Measurements from ENCODE around the gene PSTPIP1. TPM values are rescaled to one million over a fixed set of nuclear protein-coding genes. Genes with fewer than 3 reads are reported as not detected.

PSTPIP1 gene
- total RNA-seq, 1 experiment from 2014 or later: 1.2 TPM

GRCh38 chr15:77038312-77039216 lies 43.6 kb downstream of the PSTPIP1 start:
- Mint-ChIP-seq H3K36me3 (ENCODE audit: insufficient read depth, unreplicated experiment) (peaks cover 11% of the 10 kb centered on the region), H3K9me3 (ENCODE audit: unreplicated experiment) (no peaks in the 10 kb centered on the region), H3K4me3 (ENCODE audit: unreplicated experiment) (no peak overlapping the region), H3K27ac (ENCODE audit: low read depth, unreplicated experiment) (no peak overlapping the region), H3K27me3 (ENCODE audit: insufficient read depth, unreplicated experiment) (no peaks in the 10 kb centered on the region), H3K4me1 (ENCODE audit: insufficient read depth, unreplicated experiment) (no peaks in the 10 kb centered on the region)
- no peak for TF ChIP-seq CTCF (IDR thresholded peaks at IDR 0.05; ENCODE audit: unreplicated experiment)
- ChIA-PET POLR2A (no interaction called here), CTCF (no interaction called here)
- no peak for DNase-seq (ENCODE audit: unreplicated experiment)
- intact Hi-C loops (cut with micrococcal nuclease): no loop called here
- BruUV-seq (replicated peaks): no TSS peak

DNA sequence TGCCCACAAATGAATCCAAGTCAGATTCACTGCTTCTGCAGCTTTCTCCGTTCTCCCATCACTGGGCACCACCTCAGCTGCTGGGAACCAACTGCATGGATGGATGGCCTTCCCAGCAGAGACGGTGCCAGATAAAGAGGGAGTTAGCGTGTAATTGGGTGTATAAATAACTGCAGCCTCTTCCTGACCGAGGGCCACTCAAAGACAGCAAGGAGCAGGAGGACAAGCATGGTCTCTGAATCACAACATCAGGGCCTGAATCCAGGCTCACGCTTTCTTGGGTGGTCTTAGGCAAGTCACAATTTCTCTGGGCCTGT lies 44.2 kb downstream of the PSTPIP1 start:
- H3K4me3 Mint-ChIP-seq (ENCODE audit: unreplicated experiment): no peak overlapping the region
- peaks cover 11% of the 10 kb centered on the region for H3K36me3 Mint-ChIP-seq (ENCODE audit: insufficient read depth, unreplicated experiment)
- no peak overlapping the region for H3K27ac Mint-ChIP-seq (ENCODE audit: low read depth, unreplicated experiment)
- no peak for DNase-seq (ENCODE audit: unreplicated experiment)
- ChIA-PET CTCF (no interaction called here), POLR2A (no interaction called here)
- H3K4me1 Mint-ChIP-seq (ENCODE audit: insufficient read depth, unreplicated experiment): no peaks in the 10 kb centered on the region
- no peaks in the 10 kb centered on the region for H3K27me3 Mint-ChIP-seq (ENCODE audit: insufficient read depth, unreplicated experiment)
- TF ChIP-seq CTCF (IDR thresholded peaks at IDR 0.05; ENCODE audit: unreplicated experiment): no peak
- no peaks in the 10 kb centered on the region for H3K9me3 Mint-ChIP-seq (ENCODE audit: unreplicated experiment)
- no TSS peak for BruUV-seq (replicated peaks)
- intact Hi-C loops (cut with micrococcal nuclease): no loop called here

- Mint-ChIP-seq H3K4me3 (ENCODE audit: unreplicated experiment) (no peak overlapping the region), H3K27me3 (ENCODE audit: insufficient read depth, unreplicated experiment) (no peaks in the 10 kb centered on the region), H3K9me3 (ENCODE audit: unreplicated experiment) (no peaks in the 10 kb centered on the region), H3K27ac (ENCODE audit: low read depth, unreplicated experiment) (no peak overlapping the region), H3K4me1 (ENCODE audit: insufficient read depth, unreplicated experiment) (no peaks in the 10 kb centered on the region), H3K36me3 (ENCODE audit: insufficient read depth, unreplicated experiment) (peaks cover 12% of the 10 kb centered on the region)
- no TSS peak for BruUV-seq (replicated peaks)
- DNase-seq (ENCODE audit: unreplicated experiment): no peak
- intact Hi-C loops (cut with micrococcal nuclease): no loop called here
- no peak for TF ChIP-seq CTCF (IDR thresholded peaks at IDR 0.05; ENCODE audit: unreplicated experiment)
- POLR2A ChIA-PET: no interaction called here
- CTCF ChIA-PET: no interaction called here
Observed at GRCh38 chr15:77039848-77040247, 44.9 kb downstream of the PSTPIP1 start.

GRCh38 chr15:77040673-77041072 lies 45.7 kb downstream of the PSTPIP1 start:
- Mint-ChIP-seq H3K36me3 (ENCODE audit: insufficient read depth, unreplicated experiment) (peaks cover 20% of the 10 kb centered on the region), H3K4me3 (ENCODE audit: unreplicated experiment) (no peak overlapping the region), H3K27ac (ENCODE audit: low read depth, unreplicated experiment) (no peak overlapping the region), H3K9me3 (ENCODE audit: unreplicated experiment) (no peaks in the 10 kb centered on the region), H3K27me3 (ENCODE audit: insufficient read depth, unreplicated experiment) (no peaks in the 10 kb centered on the region), H3K4me1 (ENCODE audit: insufficient read depth, unreplicated experiment) (no peaks in the 10 kb centered on the region)
- DNase-seq (ENCODE audit: unreplicated experiment): no peak
- intact Hi-C loops (cut with micrococcal nuclease): no loop called here
- no peak for TF ChIP-seq CTCF (IDR thresholded peaks at IDR 0.05; ENCODE audit: unreplicated experiment)
- ChIA-PET CTCF (no interaction called here), POLR2A (interaction anchor here (0.6 kb wide), 1 partner anchor 390 kb away, joined by 3 read pairs; no protein-coding TSS in a partner anchor)
- BruUV-seq (replicated peaks): no TSS peak
